Left forelimb (tissue), 1 donor: Measurements from ENCODE around the gene ZEB2.

Source experiments
- DNase-seq: peaks from one replicate; pipeline ENCODE4 v3.0.0-alpha.2; 2018; ENCODE audit warnings: low spot score

The ZEB2 gene

DNA sequence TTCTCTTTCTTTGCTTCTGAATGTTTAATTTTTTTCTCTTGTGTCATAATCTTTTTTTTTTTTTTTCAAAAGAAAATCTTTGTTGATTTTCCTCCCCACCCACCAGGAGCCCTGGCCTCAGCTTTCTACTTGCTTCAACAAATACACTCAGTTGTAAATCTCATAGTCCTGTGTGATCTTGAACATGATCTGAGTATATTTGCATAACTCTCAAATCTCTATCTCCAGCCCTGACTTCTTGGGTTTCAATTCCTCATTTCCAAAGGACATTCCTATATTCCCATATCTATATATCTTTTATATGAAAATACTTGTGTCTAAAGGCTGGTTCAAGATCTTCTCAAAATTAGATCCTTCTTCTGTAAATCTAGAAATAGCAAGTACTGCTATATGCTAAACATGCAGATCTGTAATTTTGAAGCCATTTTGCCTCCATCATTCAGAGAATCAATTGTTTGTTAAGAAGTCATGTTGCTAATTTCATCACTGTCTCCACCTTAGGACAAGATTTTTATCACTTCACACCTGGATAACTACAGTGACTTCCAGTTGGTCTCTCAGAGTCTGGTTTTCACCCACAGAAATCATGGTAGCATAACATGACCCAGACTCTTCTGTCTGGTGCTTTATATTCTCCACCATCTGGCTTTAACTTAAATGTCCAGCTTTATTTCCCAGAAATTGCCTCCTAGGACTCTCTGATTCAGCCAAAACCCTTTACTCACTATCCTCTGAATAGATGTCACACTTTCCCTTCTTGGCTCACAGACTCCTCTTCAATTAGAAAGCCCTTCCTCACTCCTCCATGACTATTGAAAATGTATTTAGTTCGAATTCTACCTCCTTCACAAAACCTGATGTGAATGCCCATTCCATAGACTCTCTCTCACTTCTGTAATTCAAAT lies 98.1 kb downstream of the ZEB2 start:
- no peak for DNase-seq

DNA sequence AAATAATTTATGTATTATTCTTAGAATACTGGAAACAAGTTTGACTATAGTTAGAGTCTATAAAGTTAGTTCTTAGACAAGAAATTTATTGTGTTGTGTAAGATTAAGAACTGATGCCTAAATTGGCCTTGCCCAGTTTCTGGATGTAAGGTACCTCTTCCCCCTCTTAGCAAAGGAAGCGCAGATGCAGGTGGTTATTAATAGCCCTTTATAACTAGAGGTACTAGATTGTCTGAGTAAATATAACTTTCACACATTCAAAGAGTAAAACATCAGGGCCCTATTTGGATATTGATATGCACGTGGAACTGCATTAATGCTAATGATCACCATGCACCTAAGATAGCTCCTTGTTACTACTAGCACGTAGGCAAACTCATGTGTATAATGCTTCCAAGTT lies 100.7 kb downstream of the ZEB2 start:
- DNase-seq: no peak

DNA sequence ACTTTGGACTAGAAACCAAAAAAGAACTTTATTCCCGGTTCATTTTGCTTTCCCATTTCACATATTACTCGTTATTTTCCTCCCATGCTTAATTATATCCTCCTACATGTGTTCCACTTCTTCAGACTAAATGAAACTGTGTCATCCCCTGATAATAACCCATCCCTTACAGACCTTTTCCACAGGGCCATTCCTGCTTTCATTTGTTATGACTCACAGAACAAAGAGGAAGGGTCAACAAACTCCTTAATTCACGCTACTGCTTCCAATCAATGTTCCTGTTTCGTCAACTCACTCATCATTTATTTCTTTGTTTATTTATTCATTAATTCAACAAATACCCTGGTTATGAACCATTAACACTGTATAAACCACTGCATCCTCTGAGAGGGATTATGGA lies 104.5 kb downstream of the ZEB2 start:
- DNase-seq: no peak

DNA sequence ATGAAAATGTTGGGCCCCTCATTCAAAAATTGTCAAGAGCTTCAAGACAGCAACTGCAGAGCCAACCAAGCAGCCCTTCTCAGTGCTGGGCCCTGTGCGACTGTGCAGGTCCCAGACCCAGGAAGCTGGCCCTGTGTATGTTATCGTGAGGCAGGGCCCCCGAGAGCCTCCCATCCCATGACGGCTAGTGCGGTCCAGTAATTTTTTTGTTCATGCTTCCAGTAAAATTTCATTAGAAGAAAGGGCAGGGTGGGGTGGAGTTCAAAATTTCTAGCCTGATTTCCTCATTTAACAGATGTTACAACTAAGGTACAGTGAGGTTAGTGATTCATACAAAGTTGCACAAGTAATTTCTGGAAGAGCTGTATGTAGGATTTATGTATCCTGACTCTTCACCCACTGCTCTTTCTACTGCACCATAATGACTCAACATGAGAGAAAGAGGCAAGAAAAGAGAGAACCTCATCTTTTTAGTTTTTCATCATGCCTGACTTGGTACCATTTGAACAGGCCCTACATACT lies 105.5 kb downstream of the ZEB2 start:
- no peak for DNase-seq

GRCh38 chr2:144412709-144413108 lies 107.2 kb downstream of the ZEB2 start:
- no peak for DNase-seq

DNA sequence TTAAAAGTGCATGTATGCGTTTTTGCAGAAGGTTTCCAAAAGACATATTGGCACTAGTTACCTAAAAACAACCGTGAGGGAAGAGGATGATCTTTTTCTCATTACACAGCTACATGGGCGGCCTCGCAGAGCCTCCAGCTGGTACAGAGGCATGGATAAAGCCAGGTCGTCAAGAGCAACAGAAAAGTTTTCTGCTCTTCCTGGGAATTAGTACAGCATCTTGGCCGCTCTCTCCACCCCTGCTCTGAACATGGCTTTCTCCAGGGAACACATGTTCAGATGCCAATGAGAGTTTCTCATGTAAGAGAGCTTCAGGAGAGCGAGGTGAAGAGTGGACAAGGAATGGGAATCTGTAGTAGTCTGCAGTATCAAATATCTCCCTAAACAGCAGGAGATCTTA lies 108.4 kb downstream of the ZEB2 start:
- no peak for DNase-seq

- DNase-seq: no peak
These were observed 110.7 kb downstream of the ZEB2 start for GRCh38 chr2:144409241-144409640.

GRCh38 chr2:144407262-144407661 lies 112.7 kb downstream of the ZEB2 start:
- DNase-seq: no peak

- no peak for DNase-seq
These were observed 113.7 kb downstream of the ZEB2 start for GRCh38 chr2:144405982-144406788.

DNA sequence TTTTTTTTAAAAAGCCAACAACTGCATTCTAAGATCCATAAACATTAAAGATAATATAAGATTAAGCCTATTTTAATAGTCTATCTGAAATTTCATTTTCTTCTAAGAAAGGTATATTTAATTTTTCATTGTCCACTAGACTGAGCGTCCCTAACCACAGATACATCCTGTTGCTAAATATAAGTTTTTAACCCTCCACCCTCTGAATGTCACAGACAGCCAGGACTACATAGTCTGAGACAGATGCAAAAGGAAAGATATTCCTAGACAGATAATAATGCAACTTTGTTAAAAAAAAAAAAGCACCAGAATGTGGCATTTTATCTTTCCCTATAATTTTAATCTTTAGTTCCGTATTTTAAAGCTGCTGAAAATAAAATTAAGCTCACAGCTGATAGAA lies 114.6 kb downstream of the ZEB2 start:
- DNase-seq: no peak

- DNase-seq: no peak
These were observed 115.2 kb downstream of the ZEB2 start for GRCh38 chr2:144404586-144405314.

DNA sequence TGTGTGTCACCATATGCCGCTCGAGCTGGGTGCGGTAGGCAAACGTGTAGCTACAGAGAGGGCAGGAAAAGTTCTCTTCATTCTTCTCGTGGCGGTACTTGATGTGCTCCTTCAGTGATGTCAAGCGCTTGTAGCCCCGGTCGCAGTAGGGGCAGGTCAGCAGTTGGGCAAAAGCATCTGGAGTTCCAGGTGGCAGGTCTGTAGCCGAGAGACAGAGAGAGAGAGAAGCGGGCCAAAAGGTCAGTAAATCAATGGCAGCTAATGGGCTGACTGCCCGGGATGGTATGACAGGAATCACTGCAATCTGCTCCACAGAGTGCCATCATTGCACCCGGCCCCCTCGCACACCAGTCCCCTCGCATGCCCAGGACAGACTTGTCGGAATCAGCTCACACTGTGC lies 116.0 kb downstream of the ZEB2 start:
- DNase-seq: peak; percentile 77

GRCh38 chr2:144402251-144402650 lies 117.7 kb downstream of the ZEB2 start:
- DNase-seq: no peak

DNA sequence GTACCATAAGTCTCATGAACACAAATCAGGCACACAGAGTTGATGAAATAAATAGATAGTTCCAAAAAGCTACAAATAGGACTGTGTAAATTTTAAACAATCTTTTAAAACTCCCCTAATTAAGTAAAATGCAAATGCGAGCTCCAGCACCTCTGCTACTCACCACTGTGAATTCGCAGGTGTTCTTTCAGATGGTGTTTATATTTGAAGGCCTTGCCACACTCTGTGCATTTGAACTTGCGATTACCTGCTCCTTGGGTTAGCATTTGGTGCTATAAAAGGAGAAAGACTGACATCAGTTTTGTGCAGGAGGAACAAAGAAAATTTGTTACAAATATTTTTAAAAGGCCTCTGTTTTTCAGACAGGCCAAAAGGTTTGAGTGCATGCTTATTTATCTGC lies 118.9 kb downstream of the ZEB2 start:
- no peak for DNase-seq

DNA sequence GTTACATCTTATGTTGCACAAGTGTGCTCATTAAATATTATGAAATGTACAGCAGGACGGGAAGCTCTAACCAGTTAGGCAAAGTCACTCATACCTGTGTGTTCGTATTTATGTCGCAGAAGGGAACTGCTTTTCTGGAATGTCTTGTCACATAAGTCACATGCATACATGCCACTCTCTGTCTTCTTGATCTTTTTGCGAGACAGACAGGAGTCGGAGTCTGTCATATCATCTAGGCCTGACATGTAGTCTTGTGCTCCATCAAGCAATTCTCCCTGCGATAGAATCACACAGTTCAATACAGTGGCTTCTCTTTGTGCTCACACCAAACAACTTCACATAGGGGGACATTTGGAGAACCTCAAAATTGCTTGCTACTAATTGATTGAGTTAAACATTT lies 123.6 kb downstream of the ZEB2 start:
- DNase-seq: no peak

DNA sequence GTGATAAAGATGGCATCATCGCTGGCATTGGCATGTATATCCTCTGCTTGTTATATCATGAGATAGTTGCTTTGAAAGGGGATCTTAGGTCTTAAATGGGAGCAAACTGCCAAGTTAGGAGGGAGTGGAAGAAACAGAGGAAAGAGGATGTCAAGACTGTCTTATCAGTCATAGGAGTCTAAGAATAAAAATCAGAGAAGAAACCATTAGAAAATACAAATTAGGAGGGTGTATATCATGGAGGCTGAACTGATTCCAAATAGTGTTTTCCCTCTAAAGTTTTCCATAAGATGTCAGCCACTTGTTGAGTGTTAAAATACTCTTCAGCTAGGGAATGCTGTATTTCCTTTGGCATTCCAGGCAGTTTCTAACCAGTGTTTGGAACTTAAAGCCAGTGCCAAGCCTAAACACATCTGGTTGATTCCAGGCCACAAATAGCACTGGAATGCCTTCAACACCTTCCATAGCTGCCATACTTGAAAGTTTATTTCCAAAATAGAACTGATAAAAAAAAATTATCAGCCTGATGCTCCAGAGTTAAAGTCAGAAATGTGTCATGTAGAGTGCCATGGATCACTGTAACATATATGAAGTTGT lies 129.4 kb downstream of the ZEB2 start:
- no peak for DNase-seq

GRCh38 chr2:144389930-144390311 lies 130.0 kb downstream of the ZEB2 start:
- DNase-seq: no peak

GRCh38 chr2:144389151-144389929 lies 130.6 kb downstream of the ZEB2 start:
- no peak for DNase-seq

DNA sequence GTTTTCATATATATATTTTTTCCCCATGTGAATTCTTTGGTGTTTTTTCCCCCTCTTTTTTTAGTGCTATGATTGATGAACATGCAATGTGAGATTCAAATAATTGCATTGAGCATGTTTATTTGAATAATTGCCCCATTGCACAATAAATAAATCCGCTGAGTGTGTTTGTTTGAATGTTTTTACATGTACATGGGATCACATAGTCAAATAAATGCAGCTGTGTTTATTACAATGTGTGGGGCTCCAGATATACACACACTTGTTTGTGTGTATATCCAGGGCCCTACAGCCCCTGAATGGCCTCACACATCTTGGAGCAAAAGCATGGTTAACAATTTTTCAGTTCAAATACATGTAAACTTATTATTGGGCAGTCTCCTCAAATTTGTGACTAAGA lies 134.5 kb downstream of the ZEB2 start:
- no peak for DNase-seq

GRCh38 chr2:144383571-144384100 lies 136.3 kb downstream of the ZEB2 start:
- no peak for DNase-seq

DNA sequence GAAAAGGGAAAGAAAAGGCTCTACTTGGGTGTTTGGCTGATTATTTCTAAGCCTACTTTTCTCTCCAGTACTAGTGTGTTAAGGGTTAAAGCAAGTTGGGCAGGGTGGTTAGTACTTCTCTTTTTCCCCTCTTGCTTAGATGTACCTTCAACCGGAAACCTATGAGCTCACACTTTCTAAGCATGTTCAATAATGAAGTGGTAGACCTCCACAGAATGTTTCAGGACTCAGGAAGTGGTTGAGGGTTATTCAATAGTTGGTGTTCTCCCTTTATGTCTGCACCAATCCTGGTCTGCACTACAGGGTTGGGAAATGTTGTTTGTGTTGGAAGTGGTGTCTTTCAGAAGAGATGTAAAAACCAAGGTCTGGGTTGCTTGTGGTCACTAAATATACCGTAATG lies 137.1 kb downstream of the ZEB2 start:
- no peak for DNase-seq
